NB4 (cell line): ENCODE data around the gene FPR2.

ENCODE experiments used
- DNase-seq: peaks from one replicate; pipeline ENCODE4 v3.0.0; 2010; ENCODE audit warnings: low read depth
- H3K4me3 ChIP-seq: one replicate; pipeline ENCODE4 v1.5.1; 2011; ENCODE audit warnings: mild to moderate bottlenecking, low read depth, low read length, moderate library complexity
- CTCF ChIP-seq: IDR thresholded peaks from one replicate; pipeline ENCODE4 v1.5.1; 2012; ENCODE audit warnings: low read depth, low read length
- MAX ChIP-seq: IDR thresholded peaks from 2 replicates; pipeline ENCODE4 v1.6.1; 2011; ENCODE audit warnings: low read depth, low read length
- MYC ChIP-seq: IDR thresholded peaks from 2 replicates; pipeline ENCODE4 v1.6.1; 2011; ENCODE audit warnings: low read depth, low read length
- POLR2A ChIP-seq: IDR thresholded peaks from 2 replicates; pipeline ENCODE4 v1.6.1; 2011; ENCODE audit warnings: mild to moderate bottlenecking; ENCODE audit not compliant: insufficient read length; ENCODE audit errors: extremely low read depth

The FPR2 gene

DNA sequence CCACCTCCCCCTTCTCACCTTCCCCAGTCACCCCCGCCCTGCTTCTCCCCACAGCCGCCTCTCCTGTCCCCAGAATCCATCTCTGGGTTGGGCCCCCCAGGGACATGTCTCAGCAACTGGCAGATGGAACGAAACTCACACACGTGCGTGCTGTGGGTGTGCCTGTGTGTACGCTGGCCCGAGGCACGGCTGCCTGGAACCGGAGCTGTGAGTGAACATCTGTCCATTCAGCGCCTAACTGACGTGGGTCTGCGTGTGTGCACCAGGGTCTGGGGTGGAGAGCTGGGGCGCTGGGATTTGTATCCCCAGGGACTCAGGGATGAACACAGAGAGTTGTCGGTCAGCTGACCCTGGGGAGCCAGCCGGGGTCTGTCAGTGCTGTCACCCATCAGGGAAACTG, 36.4 kb upstream of the FPR2 start:
- DNase-seq = no peak
- TF ChIP-seq MAX (no peak), MYC (no peak), POLR2A (no peak), CTCF (no peak)
- H3K4me3 ChIP-seq = no peak overlapping the region

DNA sequence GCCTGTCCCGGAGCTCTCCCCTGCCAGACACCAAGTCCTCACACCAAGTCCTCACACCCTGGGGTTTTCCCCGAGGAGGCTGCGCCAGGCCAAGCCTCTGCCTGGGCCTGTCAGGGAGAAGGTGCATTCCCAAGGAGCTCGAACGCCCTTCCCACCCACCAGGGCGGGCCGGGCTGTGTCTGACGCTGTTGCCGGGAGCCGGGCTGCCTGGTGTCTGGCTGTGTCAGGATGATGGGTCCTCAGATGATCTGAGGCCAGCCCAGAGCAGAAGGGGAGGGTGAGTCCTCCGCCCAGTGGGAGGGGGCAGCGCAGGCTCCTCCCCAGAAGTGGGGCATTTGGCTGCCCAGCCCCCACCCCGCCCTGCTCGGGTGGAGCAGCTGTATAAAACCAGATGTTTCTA, 34.9 kb upstream of the FPR2 start:
- no peak for TF ChIP-seq MYC
- no peak for TF ChIP-seq POLR2A
- TF ChIP-seq MAX = no peak
- no peak for TF ChIP-seq CTCF
- no peak for DNase-seq
- no peak overlapping the region for H3K4me3 ChIP-seq

- H3K4me3 ChIP-seq = no peak overlapping the region
- no peak for DNase-seq
- TF ChIP-seq MYC (no peak), POLR2A (no peak), MAX (no peak), CTCF (no peak)
These were observed 33.6 kb upstream of the FPR2 start for GRCh38 chr19:51727349-51727880.

DNA sequence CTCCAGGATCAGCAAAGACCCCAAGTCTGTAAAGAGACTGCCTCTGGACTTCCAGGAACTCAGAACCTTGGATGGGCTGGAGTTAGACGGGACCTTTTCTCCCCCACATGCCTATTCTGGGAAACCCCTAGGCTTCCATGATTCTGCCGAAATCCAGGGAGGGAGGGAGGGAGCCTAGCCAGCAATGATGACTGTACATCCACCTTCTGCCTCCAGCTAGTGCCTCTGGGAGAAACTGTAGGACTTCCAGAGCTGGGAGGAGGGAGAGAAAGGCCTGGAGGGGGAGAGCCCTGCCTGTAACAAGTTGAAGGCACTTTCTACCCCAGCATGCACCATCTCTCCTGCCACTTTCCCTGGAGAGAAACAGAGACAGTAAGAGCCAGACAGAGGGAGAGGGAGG, 31.2 kb upstream of the FPR2 start:
- TF ChIP-seq CTCF = no peak
- no peak for TF ChIP-seq MYC
- TF ChIP-seq POLR2A = no peak
- no peak for TF ChIP-seq MAX
- no peak for DNase-seq
- no peak overlapping the region for H3K4me3 ChIP-seq

- H3K4me3 ChIP-seq = no peak overlapping the region
- TF ChIP-seq MAX = no peak
- TF ChIP-seq MYC = no peak
- no peak for TF ChIP-seq CTCF
- TF ChIP-seq POLR2A = no peak
- no peak for DNase-seq
These were observed 27.0 kb upstream of the FPR2 start for GRCh38 chr19:51733742-51734522.
